Measurements from ENCODE around the gene TRIM2. TPM values are rescaled to one million over a fixed set of nuclear protein-coding genes. Genes with fewer than 3 reads are reported as not detected.

The TRIM2 gene
- polyA plus RNA-seq, 1 experiment, result 31.3 TPM

DNA sequence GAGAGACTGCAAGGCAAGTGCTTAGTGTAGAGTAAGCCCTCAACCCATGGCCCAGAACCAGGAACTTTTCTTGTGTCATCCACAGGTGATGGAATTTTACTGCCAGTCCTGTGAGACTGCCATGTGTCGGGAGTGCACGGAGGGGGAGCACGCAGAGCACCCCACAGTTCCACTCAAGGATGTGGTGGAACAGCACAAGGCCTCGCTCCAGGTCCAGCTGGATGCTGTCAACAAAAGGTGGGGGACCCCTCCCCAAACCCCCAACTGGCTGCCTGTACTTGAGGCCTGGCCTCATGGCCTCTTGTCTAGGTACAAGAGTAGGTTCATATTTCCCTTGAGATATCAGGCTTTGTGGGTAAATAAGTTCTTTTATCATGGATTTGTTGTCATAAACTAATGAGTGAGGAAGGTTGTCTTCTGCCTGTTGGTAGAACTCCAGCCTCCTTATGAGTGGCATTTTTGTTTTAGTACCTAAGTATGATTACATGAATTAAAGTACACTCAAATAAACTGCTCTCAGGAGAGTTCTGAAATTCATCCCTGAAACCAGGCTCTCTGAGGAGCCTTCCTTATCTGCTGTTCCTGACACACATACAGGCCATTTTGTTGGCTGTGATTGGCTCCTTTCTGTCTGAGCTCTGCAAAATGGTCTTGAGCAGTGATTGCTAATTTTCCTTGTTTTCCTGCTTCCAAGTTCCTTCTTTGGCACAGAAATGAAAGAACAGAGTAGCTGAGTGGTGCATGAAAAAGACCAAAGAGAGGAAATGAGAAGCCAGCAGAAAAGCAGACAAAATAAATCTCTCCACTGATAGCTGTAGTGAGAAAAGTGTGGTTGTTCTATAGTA, 88.9 kb downstream of the TRIM2 start:
- Histone ChIP-seq H3K4me3 (ENCODE audit: low read depth, low read length) (no peak overlapping the region), H3K27me3 (ENCODE audit: control insufficient read depth, insufficient read depth, low read length) (no peaks in the 10 kb centered on the region), H3K27ac (ENCODE audit: low read depth, low read length) (no peak overlapping the region), H3K9me3 (ENCODE audit: control insufficient read depth, insufficient read depth, low read length) (peaks cover 7% of the 10 kb centered on the region; the same call in 1 of the 2 replicates)
- POLR2A ChIA-PET, result interaction anchor here (0.6 kb wide), 1 partner anchor 10 kb away, joined by 6 read pairs; no protein-coding TSS in a partner anchor
- TF ChIP-seq, protein P1, sequence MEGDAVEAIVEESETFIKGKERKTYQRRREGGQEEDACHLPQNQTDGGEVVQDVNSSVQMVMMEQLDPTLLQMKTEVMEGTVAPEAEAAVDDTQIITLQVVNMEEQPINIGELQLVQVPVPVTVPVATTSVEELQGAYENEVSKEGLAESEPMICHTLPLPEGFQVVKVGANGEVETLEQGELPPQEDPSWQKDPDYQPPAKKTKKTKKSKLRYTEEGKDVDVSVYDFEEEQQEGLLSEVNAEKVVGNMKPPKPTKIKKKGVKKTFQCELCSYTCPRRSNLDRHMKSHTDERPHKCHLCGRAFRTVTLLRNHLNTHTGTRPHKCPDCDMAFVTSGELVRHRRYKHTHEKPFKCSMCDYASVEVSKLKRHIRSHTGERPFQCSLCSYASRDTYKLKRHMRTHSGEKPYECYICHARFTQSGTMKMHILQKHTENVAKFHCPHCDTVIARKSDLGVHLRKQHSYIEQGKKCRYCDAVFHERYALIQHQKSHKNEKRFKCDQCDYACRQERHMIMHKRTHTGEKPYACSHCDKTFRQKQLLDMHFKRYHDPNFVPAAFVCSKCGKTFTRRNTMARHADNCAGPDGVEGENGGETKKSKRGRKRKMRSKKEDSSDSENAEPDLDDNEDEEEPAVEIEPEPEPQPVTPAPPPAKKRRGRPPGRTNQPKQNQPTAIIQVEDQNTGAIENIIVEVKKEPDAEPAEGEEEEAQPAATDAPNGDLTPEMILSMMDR (IDR thresholded peaks at IDR 0.05; ENCODE audit: low read depth, low read length), result no peak
- no peak for DNase-seq (ENCODE audit: low read depth, low spot score)
- CTCF ChIA-PET, result interaction anchor here (0.6 to 1.8 kb wide), 3 partner anchors 140 to 350 kb away, joined by 3 to 7 read pairs (median 3); no protein-coding TSS in a partner anchor

DNA sequence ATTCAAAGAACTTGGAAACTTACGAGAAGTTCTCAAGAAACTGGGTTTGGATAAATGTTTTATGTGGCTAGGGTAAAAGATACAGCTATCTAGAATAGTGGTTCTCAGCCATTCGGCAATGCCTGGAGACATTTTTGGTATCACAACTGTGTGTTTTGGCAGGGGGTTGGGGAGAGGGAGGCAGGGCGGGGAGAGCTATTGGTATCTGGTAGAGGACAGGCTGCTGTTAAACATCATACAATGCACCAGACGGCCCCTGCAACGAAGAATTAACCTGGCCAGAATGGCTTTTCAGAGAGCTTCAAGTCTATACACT, 89.5 kb downstream of the TRIM2 start:
- no peak for DNase-seq (ENCODE audit: low read depth, low spot score)
- no peaks in the 10 kb centered on the region for H3K27me3 ChIP-seq (ENCODE audit: control insufficient read depth, insufficient read depth, low read length)
- H3K9me3 ChIP-seq (ENCODE audit: control insufficient read depth, insufficient read depth, low read length), result peaks cover 7% of the 10 kb centered on the region; the same call in 1 of the 2 replicates
- no peak overlapping the region for H3K27ac ChIP-seq (ENCODE audit: low read depth, low read length)
- ChIA-PET CTCF (interaction anchor here (0.6 to 1.8 kb wide), 3 partner anchors 139 to 349 kb away, joined by 3 to 7 read pairs (median 3); no protein-coding TSS in a partner anchor), POLR2A (interaction anchor here (0.6 kb wide), 1 partner anchor 10 kb away, joined by 6 read pairs; no protein-coding TSS in a partner anchor)
- TF ChIP-seq, protein P1 (IDR thresholded peaks at IDR 0.05; ENCODE audit: low read depth, low read length), result no peak
- H3K4me3 ChIP-seq (ENCODE audit: low read depth, low read length), result no peak overlapping the region

- POLR2A ChIA-PET, result no interaction called here
- Histone ChIP-seq H3K4me3 (ENCODE audit: low read depth, low read length) (no peak overlapping the region), H3K27me3 (ENCODE audit: control insufficient read depth, insufficient read depth, low read length) (no peaks in the 10 kb centered on the region), H3K9me3 (ENCODE audit: control insufficient read depth, insufficient read depth, low read length) (peaks cover 8% of the 10 kb centered on the region), H3K27ac (ENCODE audit: low read depth, low read length) (no peak overlapping the region)
- TF ChIP-seq, protein P1 (IDR thresholded peaks at IDR 0.05; ENCODE audit: low read depth, low read length), result no peak
- CTCF ChIA-PET, result interaction anchor here (1.1 to 1.8 kb wide), 2 partner anchors 152 to 348 kb away, joined by 3 to 7 read pairs; no protein-coding TSS in a partner anchor
- DNase-seq (ENCODE audit: low read depth, low spot score), result no peak
These were observed 90.4 kb downstream of the TRIM2 start for GRCh38 chr4:153294631-153295030.

GRCh38 chr4:153295131-153295755, 91.0 kb downstream of the TRIM2 start:
- POLR2A ChIA-PET, result no interaction called here
- H3K27me3 ChIP-seq (ENCODE audit: control insufficient read depth, insufficient read depth, low read length), result no peaks in the 10 kb centered on the region
- H3K27ac ChIP-seq (ENCODE audit: low read depth, low read length), result no peak overlapping the region
- CTCF ChIA-PET, result interaction anchor here (1.3 to 2.6 kb wide), 2 partner anchors 152 to 279 kb away, joined by 3 to 11 read pairs; no protein-coding TSS in a partner anchor
- peaks cover 14% of the 10 kb centered on the region for H3K9me3 ChIP-seq (ENCODE audit: control insufficient read depth, insufficient read depth, low read length)
- H3K4me3 ChIP-seq (ENCODE audit: low read depth, low read length), result no peak overlapping the region
- DNase-seq (ENCODE audit: low read depth, low spot score), result no peak
- TF ChIP-seq, protein P1 (IDR thresholded peaks at IDR 0.05; ENCODE audit: low read depth, low read length), result no peak

Data from AG04450 (cell line).